CD4-positive, alpha-beta T cell (primary cell): ENCODE measurements around the gene CDH10. TPM values are rescaled to one million over a fixed set of nuclear protein-coding genes. Genes with fewer than 3 reads are reported as not detected.

ENCODE experiments used
- ATAC-seq: fragments of 200-7000 bp; cut with Tn5 transposase; one replicate; pipeline ENCODE4 v1.10.0; 2022; ENCODE audit warnings: mild to moderate bottlenecking; ENCODE audit not compliant: poor library complexity
- CTCF ChIA-PET: fragments of 350-600 bp; sonication (Branson Sonifier 250); formaldehyde crosslinking; loops from one replicate; lab custom pipeline; 2021; ENCODE audit warnings: antibody characterized with exemption, inconsistent platforms; lab: Charles Lee
- POLR2A ChIA-PET: fragments of 350-600 bp; sonication (Branson Sonifier 250); formaldehyde crosslinking; loops from one replicate; lab custom pipeline; 2021; ENCODE audit warnings: antibody characterized with exemption, inconsistent platforms; lab: Charles Lee
- DNase-seq, 14 experiments: peaks; one replicate each; pipeline ENCODE4 v3.0.0-alpha.2; 2013 to 2020; ENCODE audit warnings: mixed read lengths in 2 of 14
- H3K27ac ChIP-seq, 2 donors: one replicate each; pipeline versions ENCODE4 v1.5.1 to v1.7.0; 2013; ENCODE audit warnings: low read length in 2 of 2, low read depth in 1 of 2, mild to moderate bottlenecking in 1 of 2
- H3K27me3 ChIP-seq, 2 experiments: 1 replicate in 1 of 2; 2 replicates in 1 of 2; pipeline versions ENCODE4 v1.6.1 to v1.7.0; 2013; ENCODE audit warnings: low read length in 2 of 2, control low read depth in 1 of 2, mild to moderate bottlenecking in 1 of 2, moderate library complexity in 1 of 2; ENCODE audit not compliant: insufficient read depth in 2 of 2, control insufficient read depth in 1 of 2
- H3K36me3 ChIP-seq: one replicate; pipeline ENCODE4 v1.6.1; 2013; ENCODE audit warnings: low read length, control low read depth; ENCODE audit not compliant: insufficient read depth
- H3K4me1 ChIP-seq: one replicate; pipeline ENCODE4 v1.6.1; 2013; ENCODE audit warnings: low read length, control low read depth; ENCODE audit not compliant: insufficient read depth
- H3K4me3 ChIP-seq: one replicate; pipeline ENCODE4 v1.5.1; 2013; ENCODE audit warnings: mild to moderate bottlenecking, low read length, moderate library complexity
- H3K9me3 ChIP-seq, 2 experiments: 1 replicate in 1 of 2; 2 replicates in 1 of 2; pipeline versions ENCODE4 v1.6.1 to v1.7.0; 2013; ENCODE audit warnings: low read length in 2 of 2, mild to moderate bottlenecking in 2 of 2, control low read depth in 1 of 2, moderate library complexity in 1 of 2; ENCODE audit not compliant: control insufficient read depth in 1 of 2, insufficient read depth in 1 of 2
- H3K27ac Mint-ChIP-seq: one replicate; pipeline ENCODE4 v1.8.0; 2020; ENCODE audit warnings: mixed read lengths
- H3K27me3 Mint-ChIP-seq: one replicate; pipeline ENCODE4 v1.8.0; 2021; ENCODE audit warnings: mixed read lengths
- H3K36me3 Mint-ChIP-seq: one replicate; pipeline ENCODE4 v1.8.0; 2021; ENCODE audit warnings: low read depth, mixed read lengths
- H3K4me1 Mint-ChIP-seq: one replicate; pipeline ENCODE4 v1.8.0; 2021; ENCODE audit warnings: low read depth, mixed read lengths
- H3K4me3 Mint-ChIP-seq: one replicate; pipeline ENCODE4 v1.8.0; 2020; ENCODE audit warnings: mild to moderate bottlenecking, mixed read lengths
- H3K9me3 Mint-ChIP-seq: one replicate; pipeline ENCODE4 v1.8.0; 2020; ENCODE audit warnings: mixed read lengths
- intact Hi-C, 2 experiments: fragments of 100-400 bp; cut with DNase I in 1 of 2; cut with micrococcal nuclease in 1 of 2; formaldehyde crosslinking; loops; one replicate each; pipeline versions ENCODE4 v1.15.1 to v1.9.0; 2023 to 2025; cut with DNase I, micrococcal nuclease
- total RNA-seq, 174 experiments: library from RNA in 2 of 174; stranded (reverse) in 2 of 174; gene quantifications; one replicate each; pipeline ENCODE4 v1.2.3 and lab custom pipeline; 2021 to 2026
- TF ChIP-seq, protein P1 (sequence below): fragments of 200-600 bp; IDR thresholded peaks from one replicate; pipeline ENCODE4 v1.8.0; 2022; ENCODE audit warnings: antibody characterized with exemption, mild to moderate bottlenecking

CDH10 gene
- total RNA-seq, 2 experiments from 2014 or later = not detected

DNA sequence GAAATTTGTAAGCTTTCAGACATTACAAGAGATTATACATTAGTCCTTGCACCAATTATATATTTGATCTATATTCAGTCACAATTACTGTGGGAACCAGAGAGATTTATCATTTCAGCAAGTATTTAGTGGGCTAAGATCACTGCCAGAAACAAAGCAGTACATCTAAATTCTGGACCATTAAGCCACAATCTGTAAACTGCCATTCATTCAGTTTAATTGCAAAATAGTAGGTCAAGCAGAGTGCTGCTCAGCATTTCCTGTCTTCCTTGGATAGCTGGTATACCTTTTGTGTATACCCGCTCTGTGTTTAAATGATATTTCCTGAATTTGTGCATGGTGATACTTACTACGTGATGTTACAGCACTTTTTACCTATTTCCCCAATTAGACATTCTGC lies 42.6 kb downstream of the CDH10 start:
- H3K36me3 Mint-ChIP-seq = no peaks in the 10 kb centered on the region
- no peaks in the 10 kb centered on the region for H3K27me3 Mint-ChIP-seq
- no peak for ATAC-seq
- TF ChIP-seq, protein P1, sequence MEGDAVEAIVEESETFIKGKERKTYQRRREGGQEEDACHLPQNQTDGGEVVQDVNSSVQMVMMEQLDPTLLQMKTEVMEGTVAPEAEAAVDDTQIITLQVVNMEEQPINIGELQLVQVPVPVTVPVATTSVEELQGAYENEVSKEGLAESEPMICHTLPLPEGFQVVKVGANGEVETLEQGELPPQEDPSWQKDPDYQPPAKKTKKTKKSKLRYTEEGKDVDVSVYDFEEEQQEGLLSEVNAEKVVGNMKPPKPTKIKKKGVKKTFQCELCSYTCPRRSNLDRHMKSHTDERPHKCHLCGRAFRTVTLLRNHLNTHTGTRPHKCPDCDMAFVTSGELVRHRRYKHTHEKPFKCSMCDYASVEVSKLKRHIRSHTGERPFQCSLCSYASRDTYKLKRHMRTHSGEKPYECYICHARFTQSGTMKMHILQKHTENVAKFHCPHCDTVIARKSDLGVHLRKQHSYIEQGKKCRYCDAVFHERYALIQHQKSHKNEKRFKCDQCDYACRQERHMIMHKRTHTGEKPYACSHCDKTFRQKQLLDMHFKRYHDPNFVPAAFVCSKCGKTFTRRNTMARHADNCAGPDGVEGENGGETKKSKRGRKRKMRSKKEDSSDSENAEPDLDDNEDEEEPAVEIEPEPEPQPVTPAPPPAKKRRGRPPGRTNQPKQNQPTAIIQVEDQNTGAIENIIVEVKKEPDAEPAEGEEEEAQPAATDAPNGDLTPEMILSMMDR = no peak
- no peaks in the 10 kb centered on the region for H3K4me1 Mint-ChIP-seq
- POLR2A ChIA-PET = no interaction called here
- Histone ChIP-seq H3K36me3 (no peaks in the 10 kb centered on the region), H3K9me3 (peaks cover 0 to 4% of the 10 kb centered on the region in 2 experiments), H3K4me1 (no peaks in the 10 kb centered on the region), H3K27ac (no peak overlapping the region), H3K4me3 (no peak overlapping the region), H3K27me3 (no peaks in the 10 kb centered on the region)
- H3K27ac Mint-ChIP-seq = no peak overlapping the region
- CTCF ChIA-PET = no interaction called here
- no peak overlapping the region for H3K4me3 Mint-ChIP-seq
- H3K9me3 Mint-ChIP-seq = peaks cover 15% of the 10 kb centered on the region
- DNase-seq = no peak
- intact Hi-C loops = no loop called here

DNA sequence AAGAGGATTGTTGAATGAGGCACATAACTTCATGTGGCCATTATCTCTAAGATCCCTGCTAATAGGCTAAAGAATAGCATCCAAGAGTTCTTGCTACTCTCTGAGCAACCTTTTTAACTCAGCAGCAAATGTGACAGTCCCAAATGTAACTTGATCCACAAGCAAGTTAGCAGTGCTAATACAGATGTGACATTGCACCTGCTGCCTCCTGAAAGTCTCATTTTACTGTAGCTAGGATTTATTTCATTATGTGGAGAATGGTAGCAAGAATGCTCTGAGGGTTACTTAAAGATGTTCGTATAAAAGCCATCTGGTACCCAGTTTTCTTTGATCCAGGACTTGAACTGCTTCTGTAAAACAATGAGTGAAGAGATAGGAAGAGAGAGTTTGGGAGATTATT lies 45.8 kb downstream of the CDH10 start:
- no peaks in the 10 kb centered on the region for H3K27me3 Mint-ChIP-seq
- no peak overlapping the region for H3K4me3 ChIP-seq
- H3K27me3 ChIP-seq = no peaks in the 10 kb centered on the region
- no peaks in the 10 kb centered on the region for H3K36me3 Mint-ChIP-seq
- ChIA-PET CTCF (no interaction called here), POLR2A (no interaction called here)
- no peak overlapping the region for H3K27ac Mint-ChIP-seq
- intact Hi-C loops = no loop called here
- H3K4me1 ChIP-seq = no peaks in the 10 kb centered on the region
- ATAC-seq (no peak), DNase-seq (no peak)
- H3K4me1 Mint-ChIP-seq = no peaks in the 10 kb centered on the region
- TF ChIP-seq, protein P1 = no peak
- H3K27ac ChIP-seq = no peak overlapping the region
- H3K4me3 Mint-ChIP-seq = no peak overlapping the region
- no peaks in the 10 kb centered on the region for H3K9me3 ChIP-seq
- peaks cover 9% of the 10 kb centered on the region for H3K9me3 Mint-ChIP-seq
- H3K36me3 ChIP-seq = no peaks in the 10 kb centered on the region

DNA sequence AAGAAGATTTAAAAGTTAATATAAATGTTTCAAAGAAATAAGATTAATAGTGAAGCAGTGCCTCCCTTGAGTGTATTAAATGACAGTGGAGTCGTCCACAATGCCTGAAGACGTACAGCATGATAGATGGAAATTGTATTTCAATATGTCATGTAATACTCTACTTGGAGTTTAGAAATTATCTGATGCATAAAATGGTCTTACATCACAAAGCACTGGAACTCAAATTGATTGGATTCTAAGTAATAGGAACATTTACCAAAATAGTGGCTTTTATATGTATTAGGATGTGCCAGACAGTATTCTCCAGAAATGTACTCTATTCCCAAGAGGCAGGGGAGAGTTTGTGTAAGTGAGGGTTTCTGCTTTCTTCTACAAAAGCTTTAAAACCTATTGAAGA lies 49.4 kb downstream of the CDH10 start:
- Histone ChIP-seq H3K27me3 (no peaks in the 10 kb centered on the region), H3K36me3 (no peaks in the 10 kb centered on the region), H3K4me1 (no peaks in the 10 kb centered on the region), H3K9me3 (no peaks in the 10 kb centered on the region), H3K27ac (no peak overlapping the region), H3K4me3 (no peak overlapping the region)
- DNase-seq (no peak), ATAC-seq (no peak)
- Mint-ChIP-seq H3K27ac (no peak overlapping the region), H3K36me3 (no peaks in the 10 kb centered on the region), H3K4me3 (no peak overlapping the region), H3K9me3 (peaks cover 8% of the 10 kb centered on the region), H3K27me3 (no peaks in the 10 kb centered on the region), H3K4me1 (no peaks in the 10 kb centered on the region)
- POLR2A ChIA-PET = no interaction called here
- CTCF ChIA-PET = no interaction called here
- TF ChIP-seq, protein P1 = no peak
- intact Hi-C loops = no loop called here
